SK-N-SH (cell line): ENCODE measurements around the gene OR1N2.

ENCODE experiments used
- EP300 ChIP-seq, 2 experiments: IDR thresholded peaks; 2 replicates each; pipeline versions ENCODE4 v1.4.0 to v1.6.1; 2012; ENCODE audit warnings: borderline replicate concordance in 1 of 2, low read depth in 1 of 2, low read length in 1 of 2
- EZH2phosphoT487 ChIP-seq: fragments of 200-600 bp; sonication (generic); IDR thresholded peaks from 2 replicates; pipeline ENCODE4 v1.6.1; 2017; ENCODE audit warnings: low read depth, mixed run types, mild to moderate bottlenecking, antibody characterized with exemption, moderate library complexity, borderline replicate concordance
- GATA2 ChIP-seq: sonication (generic); formaldehyde crosslinking; IDR thresholded peaks from 2 replicates; pipeline ENCODE4 v1.5.0; 2020; ENCODE audit warnings: mild to moderate bottlenecking, missing genetic modification reagents
- IRF3 ChIP-seq: fragments of 150-350 bp; IDR thresholded peaks from 2 replicates; pipeline ENCODE4 v1.6.1; 2016; ENCODE audit warnings: mild to moderate bottlenecking, low read depth, low read length
- PBX3 ChIP-seq: IDR thresholded peaks from 2 replicates; pipeline ENCODE4; 2012
- POLR2AphosphoS5 ChIP-seq: IDR thresholded peaks from 2 replicates; pipeline ENCODE4 v1.6.1; 2012; ENCODE audit warnings: low read depth, low read length
- RAD21 ChIP-seq: IDR thresholded peaks from 2 replicates; pipeline ENCODE4 v1.6.1; 2012; ENCODE audit warnings: mild to moderate bottlenecking, low read length
- RFX5 ChIP-seq: IDR thresholded peaks from 2 replicates; pipeline ENCODE4 v1.6.1; 2012; ENCODE audit warnings: mild to moderate bottlenecking, improper control_type of control experiment, low read length
- RXRA ChIP-seq: IDR thresholded peaks from 2 replicates; pipeline ENCODE4 v1.4.0; 2012; ENCODE audit warnings: low read depth, mild to moderate bottlenecking, borderline replicate concordance
- SIN3A ChIP-seq: IDR thresholded peaks from 2 replicates; pipeline ENCODE4 v1.6.1; 2012; ENCODE audit warnings: low read depth, mild to moderate bottlenecking, low read length, moderate library complexity, borderline replicate concordance
- SMC3 ChIP-seq: IDR thresholded peaks from 2 replicates; pipeline ENCODE4 v1.6.1; 2012; ENCODE audit warnings: low read depth, low read length, improper control_type of control experiment
- TAF1 ChIP-seq: IDR thresholded peaks from 2 replicates; pipeline ENCODE4 v1.6.1; 2012; ENCODE audit warnings: low read depth, mild to moderate bottlenecking, low read length, moderate library complexity, borderline replicate concordance
- TEAD4 ChIP-seq: IDR thresholded peaks from 2 replicates; pipeline ENCODE4 v1.4.0; 2012; ENCODE audit warnings: mild to moderate bottlenecking, borderline replicate concordance; ENCODE audit not compliant: insufficient read depth
- TF ChIP-seq, protein P1 (sequence below): fragments of 200-600 bp; sonication (generic); IDR thresholded peaks from 2 replicates; pipeline ENCODE4 v1.6.1; 2017; ENCODE audit warnings: antibody characterized with exemption, mild to moderate bottlenecking, moderate library complexity

GRCh38 chr9:122506964-122507363 lies 45.9 kb upstream of the OR1N2 start:
- TF ChIP-seq SIN3A (no peak), PBX3 (no peak), EZH2phosphoT487 (no peak), EP300 (IDR thresholded peaks at IDR 0.05; ENCODE audit: borderline replicate concordance in 1 of 2, low read depth in 1 of 2, low read length in 1 of 2) (no peak), TAF1 (no peak), TEAD4 (no peak), POLR2AphosphoS5 (no peak), RAD21 (no peak), GATA2 (CRISPR knock-in tag) (no peak), SMC3 (no peak), IRF3 (no peak), RXRA (no peak), RFX5 (no peak)
- TF ChIP-seq, protein P1, sequence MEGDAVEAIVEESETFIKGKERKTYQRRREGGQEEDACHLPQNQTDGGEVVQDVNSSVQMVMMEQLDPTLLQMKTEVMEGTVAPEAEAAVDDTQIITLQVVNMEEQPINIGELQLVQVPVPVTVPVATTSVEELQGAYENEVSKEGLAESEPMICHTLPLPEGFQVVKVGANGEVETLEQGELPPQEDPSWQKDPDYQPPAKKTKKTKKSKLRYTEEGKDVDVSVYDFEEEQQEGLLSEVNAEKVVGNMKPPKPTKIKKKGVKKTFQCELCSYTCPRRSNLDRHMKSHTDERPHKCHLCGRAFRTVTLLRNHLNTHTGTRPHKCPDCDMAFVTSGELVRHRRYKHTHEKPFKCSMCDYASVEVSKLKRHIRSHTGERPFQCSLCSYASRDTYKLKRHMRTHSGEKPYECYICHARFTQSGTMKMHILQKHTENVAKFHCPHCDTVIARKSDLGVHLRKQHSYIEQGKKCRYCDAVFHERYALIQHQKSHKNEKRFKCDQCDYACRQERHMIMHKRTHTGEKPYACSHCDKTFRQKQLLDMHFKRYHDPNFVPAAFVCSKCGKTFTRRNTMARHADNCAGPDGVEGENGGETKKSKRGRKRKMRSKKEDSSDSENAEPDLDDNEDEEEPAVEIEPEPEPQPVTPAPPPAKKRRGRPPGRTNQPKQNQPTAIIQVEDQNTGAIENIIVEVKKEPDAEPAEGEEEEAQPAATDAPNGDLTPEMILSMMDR, result no peak
